ENCODE data around the gene PEAR1.

The PEAR1 gene

GRCh38 chr1:156901966-156902915, 8.7 kb downstream of the PEAR1 start:
- DNase-seq, result no peak

- DNase-seq, result no peak
These were observed 10.0 kb downstream of the PEAR1 start for GRCh38 chr1:156903328-156904091.

- DNase-seq, result no peak
These were observed 10.9 kb downstream of the PEAR1 start for GRCh38 chr1:156904187-156904959.

- DNase-seq, result no peak
These were observed 11.7 kb downstream of the PEAR1 start for GRCh38 chr1:156905176-156905575.

GRCh38 chr1:156905651-156906050, 12.1 kb downstream of the PEAR1 start:
- DNase-seq, result no peak

GRCh38 chr1:156906206-156906906, 12.8 kb downstream of the PEAR1 start:
- no peak for DNase-seq

GRCh38 chr1:156908541-156908940, 15.0 kb downstream of the PEAR1 start:
- DNase-seq, result no peak

GRCh38 chr1:156908955-156909354, 15.4 kb downstream of the PEAR1 start:
- no peak for DNase-seq

- DNase-seq, result no peak
These were observed 16.2 kb downstream of the PEAR1 start for GRCh38 chr1:156909671-156910070.

GRCh38 chr1:156910309-156910782, 16.8 kb downstream of the PEAR1 start:
- no peak for DNase-seq

- no peak for DNase-seq
These were observed 18.2 kb downstream of the PEAR1 start for GRCh38 chr1:156911577-156912298.

- DNase-seq, result no peak
These were observed 18.8 kb downstream of the PEAR1 start for GRCh38 chr1:156912310-156912709.

GRCh38 chr1:156912861-156913808, 19.6 kb downstream of the PEAR1 start:
- no peak for DNase-seq

- no peak for DNase-seq
These were observed 20.4 kb downstream of the PEAR1 start for GRCh38 chr1:156913809-156914387.

- DNase-seq, result no peak
These were observed 20.9 kb downstream of the PEAR1 start for GRCh38 chr1:156914440-156914856.

GRCh38 chr1:156920233-156921052, 26.9 kb downstream of the PEAR1 start, which contains the start of gene LRRC71:
LRRC71 (plus strand) TSS chr1:156920632; CDS start chr1:156920804, 172 bp downstream.
- DNase-seq, result peak; percentile 48

- no peak for DNase-seq
These were observed 27.6 kb downstream of the PEAR1 start for GRCh38 chr1:156921053-156921529.

GRCh38 chr1:156922986-156923669, 29.6 kb downstream of the PEAR1 start:
- DNase-seq, result no peak

Measured in amniotic stem cell (primary cell).